ENCODE results near the gene KDM6A. TPM values are rescaled to one million over a fixed set of nuclear protein-coding genes. Genes with fewer than 3 reads are reported as not detected.
"Not testable (repeated sequence)": the region's sequence is repeated elsewhere in the genome, so short reads cannot be mapped to it uniquely, and the experiment has no call there.

KDM6A gene
- total RNA-seq, 2 donors from 2014 or later: 36.4 to 51.0 TPM

DNA sequence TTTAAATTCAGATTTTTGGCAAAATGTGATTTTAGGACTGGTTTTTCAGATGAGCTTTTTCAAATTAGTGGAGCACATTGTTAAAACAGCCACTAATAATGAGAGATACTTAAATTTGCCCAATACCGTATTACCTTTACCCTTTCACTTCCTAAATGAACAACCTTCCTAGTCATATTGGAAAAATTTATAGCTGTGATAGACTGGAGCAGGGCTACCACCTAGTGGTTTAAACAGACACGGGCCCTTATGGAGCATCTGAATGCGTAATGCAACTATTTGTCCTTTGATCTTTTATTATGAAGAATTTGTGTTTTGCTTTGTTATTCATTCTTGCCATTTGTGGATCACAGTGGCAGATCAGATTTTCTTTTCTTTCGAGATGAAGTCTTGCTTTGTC is 72.7 kb downstream of the KDM6A start:
- DNase-seq (peak in 1 of 2 donors; percentile 4), ATAC-seq (replicated peaks in 1 of 2) (peak; percentile 32 to 45)
- Mint-ChIP-seq H3K27ac (no peak overlapping the region), H3K4me3 (no peak overlapping the region), H3K36me3 (ENCODE audit: insufficient read depth in 2 of 2) (peaks cover 3 to 14% of the 10 kb centered on the region in 2 donors), H3K4me1 (ENCODE audit: low read depth) (peaks cover 40% of the 10 kb centered on the region), H3K9me3 (peaks cover 0 to 5% of the 10 kb centered on the region in 2 donors), H3K27me3 (ENCODE audit: low read depth) (no peaks in the 10 kb centered on the region)

DNA sequence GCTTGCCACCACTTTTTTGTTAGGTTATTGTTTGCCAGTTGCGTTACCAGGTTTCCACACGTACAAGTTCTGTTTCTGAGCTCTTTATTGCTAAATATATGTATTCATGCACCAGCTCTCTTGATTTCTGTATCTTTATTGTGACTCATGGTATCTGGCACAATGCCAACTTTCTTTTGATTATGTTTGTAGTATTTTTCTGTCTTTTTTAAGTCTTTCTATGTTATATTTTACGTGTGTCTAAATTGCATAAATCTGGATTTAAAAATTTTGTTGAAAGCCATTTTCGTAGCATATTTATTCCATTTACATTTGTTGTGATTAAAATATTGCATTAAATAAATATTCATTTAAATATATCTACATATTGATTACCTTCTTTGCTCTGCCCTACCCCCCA is 73.8 kb downstream of the KDM6A start:
- Mint-ChIP-seq H3K9me3 (peaks cover 0 to 5% of the 10 kb centered on the region in 2 donors), H3K27me3 (ENCODE audit: low read depth) (no peaks in the 10 kb centered on the region), H3K4me1 (ENCODE audit: low read depth) (peaks cover 49% of the 10 kb centered on the region), H3K4me3 (no peak overlapping the region), H3K27ac (no peak overlapping the region), H3K36me3 (ENCODE audit: insufficient read depth in 2 of 2) (peaks cover 3 to 14% of the 10 kb centered on the region in 2 donors)
- no peak for DNase-seq
- no peak for ATAC-seq (replicated peaks in 1 of 2)

DNA sequence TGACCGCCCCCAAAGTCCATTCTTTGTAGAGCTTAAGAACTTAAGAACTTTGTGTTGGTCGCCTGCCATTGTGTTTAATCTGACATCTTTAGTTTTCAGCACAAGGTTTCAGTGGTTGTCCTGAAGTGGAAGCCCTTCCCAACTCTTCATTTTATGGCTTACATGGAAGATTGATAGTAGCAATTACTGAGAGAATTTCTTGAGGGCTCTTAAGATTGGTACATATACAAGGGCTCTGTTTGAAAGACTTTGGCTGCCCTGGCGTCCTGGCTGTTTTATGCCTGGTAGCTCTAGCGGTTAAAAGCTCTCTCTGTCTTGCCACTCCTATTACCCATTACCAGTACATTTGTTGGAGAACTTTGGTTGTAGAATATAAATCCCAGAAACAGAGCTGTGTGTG is 75.0 kb downstream of the KDM6A start:
- H3K4me1 Mint-ChIP-seq (ENCODE audit: low read depth): peaks cover 51% of the 10 kb centered on the region
- ATAC-seq (replicated peaks in 1 of 2): no peak
- peak overlapping the region in 1 of 2 donors; percentile 48 for H3K4me3 Mint-ChIP-seq
- no peak for DNase-seq
- H3K9me3 Mint-ChIP-seq: peaks cover 0 to 4% of the 10 kb centered on the region in 2 donors
- H3K27me3 Mint-ChIP-seq (ENCODE audit: low read depth): no peaks in the 10 kb centered on the region
- H3K27ac Mint-ChIP-seq: peak overlapping the region; percentile 14
- H3K36me3 Mint-ChIP-seq (ENCODE audit: insufficient read depth in 2 of 2): peaks cover 4 to 12% of the 10 kb centered on the region in 2 donors

DNA sequence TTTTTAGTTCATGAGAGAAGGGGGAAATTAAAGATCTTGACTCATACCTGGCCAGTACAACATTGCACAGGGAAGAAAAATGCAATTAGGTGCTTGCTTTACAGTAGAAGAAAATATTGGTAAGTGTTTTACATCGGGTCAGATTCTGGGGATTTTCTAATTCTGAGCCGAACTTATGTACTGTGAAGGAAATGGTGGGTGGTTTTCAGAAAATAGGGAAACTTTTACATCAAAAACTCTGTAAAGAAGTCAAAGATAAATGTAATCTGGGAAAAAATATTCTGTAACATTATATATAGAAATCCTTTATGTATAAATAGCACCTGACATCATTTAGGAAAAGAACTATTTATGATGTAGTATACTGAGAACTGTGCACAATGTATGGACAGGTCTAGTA is 75.4 kb downstream of the KDM6A start:
- no peak for DNase-seq
- Mint-ChIP-seq H3K4me3 (peak overlapping the region in 1 of 2 donors; percentile 48), H3K27ac (peak overlapping the region; percentile 14), H3K9me3 (peaks cover 0 to 4% of the 10 kb centered on the region in 2 donors), H3K27me3 (ENCODE audit: low read depth) (no peaks in the 10 kb centered on the region), H3K36me3 (ENCODE audit: insufficient read depth in 2 of 2) (peaks cover 4 to 12% of the 10 kb centered on the region in 2 donors), H3K4me1 (ENCODE audit: low read depth) (peaks cover 52% of the 10 kb centered on the region)
- ATAC-seq (replicated peaks in 1 of 2): no peak

DNA sequence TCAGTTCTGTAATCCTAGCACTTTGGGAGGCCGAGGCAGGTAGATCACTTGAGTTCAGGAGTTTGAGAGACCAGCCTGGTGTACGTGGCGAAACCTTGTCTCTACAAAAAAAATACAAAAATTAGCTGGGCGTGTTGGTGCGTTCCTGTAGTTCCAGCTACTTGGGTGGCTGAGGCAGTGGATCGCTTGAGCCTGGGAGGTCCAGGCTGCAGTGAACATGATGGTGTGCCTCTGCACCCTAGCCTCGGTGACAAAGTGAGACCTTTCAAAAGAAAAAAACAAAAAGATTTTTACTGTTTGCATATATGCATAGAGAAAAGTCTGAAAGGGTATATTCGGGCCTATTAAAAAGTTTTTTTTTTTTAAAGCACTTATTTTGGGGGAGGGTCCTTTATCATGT is 76.1 kb downstream of the KDM6A start:
- DNase-seq (no peak), ATAC-seq (replicated peaks in 1 of 2) (no peak)
- Mint-ChIP-seq H3K27me3 (ENCODE audit: low read depth) (no peaks in the 10 kb centered on the region), H3K27ac (no peak overlapping the region), H3K9me3 (peaks cover 0 to 4% of the 10 kb centered on the region in 2 donors), H3K4me3 (no peak overlapping the region), H3K36me3 (ENCODE audit: insufficient read depth in 2 of 2) (peaks cover 4 to 7% of the 10 kb centered on the region in 2 donors), H3K4me1 (ENCODE audit: low read depth) (peaks cover 59% of the 10 kb centered on the region)

DNA sequence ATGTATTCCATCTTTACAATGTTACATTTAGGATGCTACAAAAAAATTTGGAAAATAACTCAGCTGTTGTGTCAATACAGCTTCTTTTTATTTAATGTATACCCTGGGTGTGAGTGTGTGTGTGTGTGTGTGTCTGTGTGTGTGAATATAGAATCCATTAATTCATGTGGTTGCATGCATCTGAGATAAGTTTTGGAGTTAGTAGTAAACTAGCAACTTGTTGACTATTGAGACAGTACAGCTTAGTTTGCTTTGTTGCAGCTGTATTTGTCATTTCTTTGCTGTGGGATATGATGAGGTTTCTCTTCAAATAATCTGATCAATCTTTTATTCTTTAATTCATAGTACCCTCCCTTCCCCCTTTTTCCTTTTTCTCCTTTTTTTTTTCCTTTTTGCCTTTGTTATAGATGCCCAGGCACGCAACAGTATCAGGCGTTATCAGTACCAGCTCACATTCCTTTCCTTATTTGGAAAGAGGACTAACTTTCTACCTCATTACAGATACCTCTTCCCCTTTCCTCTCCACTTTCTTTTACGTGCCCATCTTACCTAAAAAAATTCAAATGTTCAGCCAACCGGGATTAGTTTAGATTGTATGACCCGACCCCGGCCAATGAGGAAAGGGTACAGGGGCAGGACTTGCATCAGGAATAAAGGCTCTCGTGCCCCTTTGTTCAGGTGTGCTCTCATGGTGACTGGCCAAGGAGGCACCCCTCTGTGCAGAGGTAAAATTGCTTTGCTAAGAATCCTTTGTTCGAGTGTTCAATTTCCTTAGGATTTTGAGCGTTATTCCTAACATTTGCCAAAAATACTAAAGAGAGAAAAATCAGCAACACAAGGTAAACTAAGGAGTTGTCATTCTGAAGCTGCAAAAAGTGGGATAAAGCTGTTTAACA is 77.7 kb downstream of the KDM6A start:
- not testable (repeated sequence) for H3K27ac Mint-ChIP-seq

DNA sequence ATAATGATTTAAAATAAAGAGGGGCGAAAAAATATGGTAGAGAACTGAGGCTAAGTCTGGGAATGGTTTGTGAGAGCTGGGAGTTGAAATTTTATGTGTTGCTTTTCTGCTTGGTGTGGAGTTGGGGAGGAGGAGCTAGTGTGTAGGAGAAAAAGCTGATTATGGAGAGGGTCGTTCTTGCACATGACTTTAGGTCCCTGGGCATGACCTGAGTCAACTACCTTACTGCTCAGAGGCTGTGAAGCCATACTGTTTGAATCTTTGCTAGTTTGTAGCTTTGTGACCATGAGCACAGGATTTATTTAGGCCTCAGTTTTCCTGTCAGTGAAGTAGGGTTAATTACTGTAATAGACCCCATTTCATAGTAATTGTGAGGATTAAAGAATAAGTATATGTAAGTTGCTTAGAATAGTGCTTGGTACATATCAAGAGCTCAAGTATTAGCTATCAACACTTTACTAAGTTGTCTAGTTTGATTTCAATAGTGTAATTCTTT is 78.6 kb downstream of the KDM6A start:
- peaks cover 61% of the 10 kb centered on the region for H3K4me1 Mint-ChIP-seq (ENCODE audit: low read depth)
- H3K27ac Mint-ChIP-seq: no peak overlapping the region
- DNase-seq (no peak), ATAC-seq (replicated peaks in 1 of 2) (no peak)
- H3K36me3 Mint-ChIP-seq (ENCODE audit: insufficient read depth in 2 of 2): peaks cover 0 to 2% of the 10 kb centered on the region in 2 donors
- no peak overlapping the region for H3K4me3 Mint-ChIP-seq
- peaks cover 0 to 2% of the 10 kb centered on the region in 2 donors for H3K9me3 Mint-ChIP-seq
- no peaks in the 10 kb centered on the region for H3K27me3 Mint-ChIP-seq (ENCODE audit: low read depth)

More for the DNA sequence above, 77.7 kb downstream of the KDM6A start:
- not testable (repeated sequence) for H3K9me3 Mint-ChIP-seq; H3K4me3 Mint-ChIP-seq; H3K36me3 Mint-ChIP-seq (ENCODE audit: insufficient read depth in 2 of 2); H3K27me3 Mint-ChIP-seq (ENCODE audit: low read depth); DNase-seq; ATAC-seq (replicated peaks in 1 of 2)
- H3K4me1 Mint-ChIP-seq (ENCODE audit: low read depth): peaks cover 66% of the 10 kb centered on the region

DNA sequence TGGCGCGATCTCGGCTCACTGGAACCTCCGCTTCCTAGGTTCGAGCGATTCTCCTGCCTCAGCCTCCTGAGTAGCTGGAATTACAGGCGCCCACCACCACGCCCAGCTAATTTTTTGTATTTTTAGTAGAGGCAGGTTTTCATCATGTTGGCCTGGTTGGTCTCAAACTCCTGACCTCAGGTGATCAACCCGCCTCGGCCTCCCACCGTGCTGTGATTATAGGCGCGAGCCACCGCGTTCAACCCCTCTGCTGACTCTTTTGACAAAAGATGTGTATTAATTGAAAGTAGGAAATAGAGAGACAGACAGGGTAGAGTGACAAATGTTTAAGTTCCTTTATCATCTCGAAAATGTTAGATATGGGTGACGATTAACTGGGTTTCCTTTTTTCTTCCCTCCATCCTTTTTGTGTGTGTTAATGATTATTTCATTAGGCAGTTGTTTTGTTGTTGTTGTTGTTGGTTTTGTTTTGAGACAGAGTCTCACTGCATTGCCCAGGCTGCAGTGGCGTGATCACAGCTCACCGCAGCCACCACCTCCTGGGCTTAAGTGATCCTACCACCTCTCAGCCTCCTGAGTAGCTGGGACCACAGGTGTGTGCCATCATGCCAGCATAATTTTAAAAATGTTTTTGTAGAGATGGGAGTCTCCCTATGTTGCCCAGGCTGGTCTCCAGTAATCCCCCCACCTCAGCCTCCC is 79.5 kb downstream of the KDM6A start:
- ATAC-seq (replicated peaks in 1 of 2): no peak
- peaks cover 0 to 2% of the 10 kb centered on the region in 2 donors for H3K36me3 Mint-ChIP-seq (ENCODE audit: insufficient read depth in 2 of 2)
- no peak overlapping the region for H3K4me3 Mint-ChIP-seq
- DNase-seq: no peak
- no peak overlapping the region for H3K27ac Mint-ChIP-seq
- H3K9me3 Mint-ChIP-seq: no peaks in the 10 kb centered on the region
- H3K4me1 Mint-ChIP-seq (ENCODE audit: low read depth): peaks cover 56% of the 10 kb centered on the region
- no peaks in the 10 kb centered on the region for H3K27me3 Mint-ChIP-seq (ENCODE audit: low read depth)

DNA sequence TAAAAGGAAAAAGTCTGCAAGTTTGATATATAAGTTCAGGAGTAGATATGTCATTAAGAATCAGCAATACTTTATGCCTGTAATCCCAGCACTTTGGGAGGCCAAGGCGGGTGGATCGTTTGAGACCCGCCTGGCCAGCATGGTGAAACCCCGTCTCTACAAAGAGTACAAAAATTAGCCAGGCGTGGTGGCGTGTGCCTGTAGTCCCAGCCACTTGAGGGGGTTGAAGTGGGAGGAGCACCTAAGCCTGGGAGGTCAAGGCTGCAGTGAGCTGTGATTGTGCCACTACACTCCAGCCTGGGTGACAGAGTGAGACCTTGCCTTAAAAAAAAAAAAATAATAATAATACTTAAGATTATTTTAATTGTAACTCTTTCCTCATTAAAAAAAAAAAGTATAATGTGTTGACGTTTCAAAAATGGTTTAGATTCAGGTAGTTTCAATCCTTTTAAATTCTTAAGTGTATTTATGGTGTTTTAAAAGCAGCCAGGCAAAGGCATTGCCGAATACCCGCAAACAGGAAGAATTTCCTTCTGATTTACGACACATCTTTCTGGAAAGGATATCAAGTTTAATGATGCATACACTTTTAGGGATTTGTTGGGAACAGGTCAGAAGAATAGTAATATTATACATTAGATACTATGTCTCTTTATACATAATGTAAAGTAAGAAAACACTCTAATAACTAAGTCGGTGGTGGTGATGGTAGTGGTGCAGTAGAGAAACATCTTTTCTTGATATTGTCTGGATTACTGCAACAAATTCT is 80.9 kb downstream of the KDM6A start:
- DNase-seq (no peak), ATAC-seq (replicated peaks in 1 of 2) (no peak)
- Mint-ChIP-seq H3K27me3 (ENCODE audit: low read depth) (no peaks in the 10 kb centered on the region), H3K27ac (peak overlapping the region; percentile 92), H3K9me3 (no peaks in the 10 kb centered on the region), H3K4me1 (ENCODE audit: low read depth) (peaks cover 52% of the 10 kb centered on the region), H3K36me3 (ENCODE audit: insufficient read depth in 2 of 2) (peaks cover 0 to 2% of the 10 kb centered on the region in 2 donors), H3K4me3 (no peak overlapping the region)

DNA sequence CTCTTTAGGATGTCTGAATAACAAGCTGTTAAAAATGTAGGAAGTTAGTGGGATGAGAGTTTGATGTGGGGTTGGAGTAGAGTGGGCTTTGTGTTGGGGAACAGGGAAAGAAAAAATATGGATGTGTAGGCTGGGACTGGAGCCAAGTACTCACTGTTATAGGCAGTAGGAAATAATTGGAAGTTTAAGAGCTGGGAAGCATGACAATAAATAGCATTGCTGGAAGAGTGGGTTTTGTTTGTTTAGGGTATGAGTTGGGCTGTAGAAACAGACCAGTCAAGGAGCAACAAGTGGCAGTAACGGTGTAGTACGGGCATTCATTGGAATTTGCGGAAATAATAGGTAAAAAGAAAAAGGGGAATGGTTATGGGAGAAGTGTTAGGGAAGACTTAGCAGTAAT is 81.6 kb downstream of the KDM6A start:
- H3K9me3 Mint-ChIP-seq: no peaks in the 10 kb centered on the region
- peaks cover 0 to 2% of the 10 kb centered on the region in 2 donors for H3K36me3 Mint-ChIP-seq (ENCODE audit: insufficient read depth in 2 of 2)
- no peak overlapping the region for H3K4me3 Mint-ChIP-seq
- no peaks in the 10 kb centered on the region for H3K27me3 Mint-ChIP-seq (ENCODE audit: low read depth)
- H3K4me1 Mint-ChIP-seq (ENCODE audit: low read depth): peaks cover 58% of the 10 kb centered on the region
- ATAC-seq (replicated peaks in 1 of 2) (no peak), DNase-seq (no peak)
- H3K27ac Mint-ChIP-seq: peak overlapping the region; percentile 92

DNA sequence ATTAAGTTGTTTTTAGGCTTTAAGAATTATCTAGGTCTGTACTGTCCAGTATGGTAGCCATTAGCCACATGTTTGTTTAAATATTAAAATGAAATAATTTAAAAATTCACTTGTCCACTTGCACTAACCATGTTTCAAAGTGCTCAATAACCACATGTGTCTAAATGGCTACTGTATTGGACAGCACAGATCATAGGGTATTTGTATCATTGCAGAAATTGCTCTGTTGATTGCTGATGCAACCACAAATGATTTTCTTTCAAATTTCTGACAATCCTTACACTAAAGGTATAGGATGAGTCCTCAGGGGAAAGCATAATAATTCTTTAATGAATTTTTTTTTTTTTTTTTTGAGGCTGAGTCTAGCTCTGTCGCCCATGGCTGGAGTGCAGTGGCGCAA is 84.9 kb downstream of the KDM6A start:
- ATAC-seq (replicated peaks in 1 of 2): no peak
- Mint-ChIP-seq H3K27me3 (ENCODE audit: low read depth) (no peaks in the 10 kb centered on the region), H3K27ac (no peak overlapping the region), H3K36me3 (ENCODE audit: insufficient read depth in 2 of 2) (peaks cover 0 to 4% of the 10 kb centered on the region in 2 donors), H3K4me1 (ENCODE audit: low read depth) (peaks cover 59% of the 10 kb centered on the region), H3K9me3 (no peaks in the 10 kb centered on the region), H3K4me3 (no peak overlapping the region)
- no peak for DNase-seq

DNA sequence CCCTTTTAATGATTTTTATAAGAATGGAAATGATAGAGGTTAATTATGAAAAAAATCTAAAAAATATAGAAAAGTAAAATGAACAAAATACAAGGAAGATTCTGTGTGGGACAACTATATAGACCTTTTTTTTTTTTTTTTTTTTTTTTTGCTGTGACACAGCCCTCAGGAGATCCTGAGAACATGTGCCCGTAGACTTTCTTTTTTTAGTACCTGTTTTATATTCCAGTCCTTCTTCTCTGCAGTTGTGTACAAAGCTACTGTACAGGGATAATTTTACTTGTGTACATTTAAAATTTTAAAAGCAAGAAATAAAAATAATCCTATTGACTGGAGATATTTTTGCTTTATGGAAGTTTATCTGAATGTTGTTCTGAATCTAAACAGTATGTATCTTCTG is 85.5 kb downstream of the KDM6A start:
- DNase-seq (no peak), ATAC-seq (replicated peaks in 1 of 2) (no peak)
- peaks cover 62% of the 10 kb centered on the region for H3K4me1 Mint-ChIP-seq (ENCODE audit: low read depth)
- no peaks in the 10 kb centered on the region for H3K9me3 Mint-ChIP-seq
- H3K36me3 Mint-ChIP-seq (ENCODE audit: insufficient read depth in 2 of 2): peaks cover 4 to 10% of the 10 kb centered on the region in 2 donors
- no peak overlapping the region for H3K27ac Mint-ChIP-seq
- H3K27me3 Mint-ChIP-seq (ENCODE audit: low read depth): no peaks in the 10 kb centered on the region
- no peak overlapping the region for H3K4me3 Mint-ChIP-seq

Data from activated T-cell treated with anti-CD3 and anti-CD28 coated beads, Interleukin-2, amount 50 U/mL, for 72 hours (primary cell).